ENCODE measurements around the gene KREMEN2. TPM values are rescaled to one million over a fixed set of nuclear protein-coding genes. Genes with fewer than 3 reads are reported as not detected.

Gene KREMEN2
- total RNA-seq, 5 donors from 2014 or later (not counting 1 experiment from before 2014, with no cell fraction given): 0.15 TPM; not detected in 4

GRCh38 chr16:2954656-2955381 is 9.3 kb upstream of the KREMEN2 start:
- CTCF ChIA-PET: no interaction called here
- H3K4me3 Mint-ChIP-seq: no peak overlapping the region

DNA sequence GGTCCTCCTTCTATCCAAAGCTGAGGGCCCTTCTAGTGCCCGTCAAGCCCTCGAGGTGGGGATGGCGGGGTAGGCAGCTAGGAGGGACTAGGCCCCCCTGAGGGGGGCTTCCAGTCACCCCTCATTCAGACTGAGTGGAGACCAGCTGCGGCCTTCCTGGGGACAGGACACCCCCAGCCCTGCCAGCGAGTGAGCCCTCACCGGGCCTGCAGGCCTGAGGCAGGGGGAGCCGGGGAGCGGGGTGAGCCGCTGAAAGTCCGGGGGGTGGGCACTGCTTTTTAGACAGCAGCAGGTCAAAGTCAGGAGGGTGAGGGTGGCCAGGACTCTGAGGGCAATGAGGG is 8.7 kb upstream of the KREMEN2 start:
- no peak overlapping the region for H3K27ac ChIP-seq (ENCODE audit: low read length)
- Mint-ChIP-seq H3K4me3 (no peak overlapping the region), H3K4me1 (no peaks in the 10 kb centered on the region), H3K27ac (no peak overlapping the region), H3K9me3 (no peaks in the 10 kb centered on the region), H3K36me3 (no peaks in the 10 kb centered on the region), H3K27me3 (peaks cover 5 to 17% of the 10 kb centered on the region in 2 donors)
- H3K36me3 ChIP-seq (ENCODE audit: control insufficient read depth in 2 of 2, extremely low read depth in 1 of 2, insufficient read depth in 1 of 2, low read length in 1 of 2): no peaks in the 10 kb centered on the region
- peaks cover 0 to 68% of the 10 kb centered on the region in 2 experiments for H3K27me3 ChIP-seq (replicated peaks in 1 of 2; ENCODE audit: control insufficient read depth in 2 of 2, extremely low read depth in 1 of 2, insufficient read depth in 2 of 2, low read length in 1 of 2)
- ATAC-seq (replicated peaks in 1 of 4) (no peak), DNase-seq (no peak)
- POLR2A ChIA-PET: no interaction called here
- peaks cover 0 to 7% of the 10 kb centered on the region in 2 experiments for H3K4me1 ChIP-seq (ENCODE audit: control insufficient read depth in 1 of 2, extremely low read depth in 1 of 2, insufficient read depth in 2 of 2, low read length in 2 of 2)
- WGBS (ENCODE audit: insufficient coverage): 85% methylated on average over 4 of the region's 10 CpGs
- H3K4me3 ChIP-seq (ENCODE audit: control insufficient read depth in 1 of 2, extremely low read depth in 1 of 2, low read length in 1 of 2): no peak overlapping the region
- CTCF ChIA-PET: no interaction called here
- H3K9me3 ChIP-seq: no peaks in the 10 kb centered on the region

More at GRCh38 chr16:2954656-2955381, 9.3 kb upstream of the KREMEN2 start:
- Histone ChIP-seq H3K4me3 (ENCODE audit: control insufficient read depth in 1 of 2, extremely low read depth in 1 of 2, low read length in 1 of 2) (no peak overlapping the region), H3K9me3 (no peaks in the 10 kb centered on the region), H3K4me1 (ENCODE audit: control insufficient read depth in 1 of 2, extremely low read depth in 1 of 2, insufficient read depth in 2 of 2, low read length in 2 of 2) (peaks cover 0 to 7% of the 10 kb centered on the region in 2 experiments), H3K36me3 (ENCODE audit: control insufficient read depth in 2 of 2, extremely low read depth in 1 of 2, insufficient read depth in 1 of 2, low read length in 1 of 2) (no peaks in the 10 kb centered on the region), H3K27ac (ENCODE audit: low read length) (no peak overlapping the region), H3K27me3 (replicated peaks in 1 of 2; ENCODE audit: control insufficient read depth in 2 of 2, extremely low read depth in 1 of 2, insufficient read depth in 2 of 2, low read length in 1 of 2) (peaks cover 0 to 66% of the 10 kb centered on the region in 2 experiments)
- ATAC-seq (replicated peaks in 1 of 4) (no peak), DNase-seq (no peak)
- Mint-ChIP-seq H3K9me3 (no peaks in the 10 kb centered on the region), H3K4me1 (no peaks in the 10 kb centered on the region), H3K27me3 (peaks cover 5 to 16% of the 10 kb centered on the region in 2 donors), H3K36me3 (no peaks in the 10 kb centered on the region), H3K27ac (no peak overlapping the region)
- POLR2A ChIA-PET: no interaction called here
- WGBS (ENCODE audit: insufficient coverage): 76% methylated on average over 16 of the region's 26 CpGs

DNA sequence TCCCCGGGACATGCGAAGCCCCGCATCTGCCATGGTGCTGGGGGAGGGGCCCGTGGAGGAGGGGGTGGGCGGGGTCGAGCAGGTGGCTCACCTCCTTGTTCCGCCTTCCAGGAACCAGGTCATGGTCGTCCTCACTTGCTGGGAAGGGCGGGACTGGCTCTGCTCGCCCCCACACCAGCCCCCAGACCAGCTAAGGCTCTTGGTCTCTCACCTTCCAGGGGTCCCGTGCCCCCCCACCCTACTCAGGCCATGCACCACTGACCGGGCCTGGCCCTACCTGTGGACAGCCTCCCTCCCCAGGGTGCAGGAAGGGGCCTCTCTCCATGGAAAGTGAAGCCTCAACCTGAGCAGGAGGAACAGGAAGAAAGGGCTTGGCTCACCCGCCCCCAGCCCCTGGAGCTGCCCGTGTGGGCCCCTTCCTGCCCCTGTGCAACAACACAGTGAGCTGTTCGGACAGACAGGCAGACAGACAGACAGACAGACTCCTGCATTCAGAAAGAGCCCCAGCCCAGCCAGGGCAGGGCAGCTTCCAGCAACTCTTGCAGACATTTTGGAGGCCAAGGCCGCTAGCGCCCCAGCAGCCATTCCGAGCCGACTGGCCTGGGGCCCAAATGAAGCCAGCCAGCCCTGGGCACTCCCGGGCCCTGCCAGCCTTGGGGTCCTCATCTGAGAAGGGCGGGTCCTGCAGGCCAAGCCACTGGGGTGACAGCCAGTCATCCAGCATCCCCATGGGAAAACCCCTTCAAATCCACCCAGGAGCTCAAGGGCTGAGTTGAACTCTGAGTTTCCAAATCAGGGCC is 8.1 kb upstream of the KREMEN2 start:
- no peak overlapping the region for H3K4me3 ChIP-seq (ENCODE audit: control insufficient read depth in 1 of 2, extremely low read depth in 1 of 2, low read length in 1 of 2)
- H3K36me3 Mint-ChIP-seq: no peaks in the 10 kb centered on the region
- H3K27me3 Mint-ChIP-seq: peaks cover 5 to 19% of the 10 kb centered on the region in 2 donors
- H3K27ac Mint-ChIP-seq: no peak overlapping the region
- no peaks in the 10 kb centered on the region for H3K9me3 Mint-ChIP-seq
- H3K4me3 Mint-ChIP-seq: no peak overlapping the region
- CTCF ChIA-PET: no interaction called here
- peaks cover 0 to 74% of the 10 kb centered on the region in 2 experiments for H3K27me3 ChIP-seq (replicated peaks in 1 of 2; ENCODE audit: control insufficient read depth in 2 of 2, extremely low read depth in 1 of 2, insufficient read depth in 2 of 2, low read length in 1 of 2)
- ATAC-seq (replicated peaks in 1 of 4) (no peak), DNase-seq (no peak)
- POLR2A ChIA-PET: no interaction called here
- 34% methylated on average over 20 of the region's 21 CpGs for WGBS (ENCODE audit: insufficient coverage)
- no peaks in the 10 kb centered on the region for H3K9me3 ChIP-seq
- H3K36me3 ChIP-seq (ENCODE audit: control insufficient read depth in 2 of 2, extremely low read depth in 1 of 2, insufficient read depth in 1 of 2, low read length in 1 of 2): no peaks in the 10 kb centered on the region
- no peaks in the 10 kb centered on the region for H3K4me1 Mint-ChIP-seq
- no peak overlapping the region for H3K27ac ChIP-seq (ENCODE audit: low read length)
- peaks cover 0 to 7% of the 10 kb centered on the region in 2 experiments for H3K4me1 ChIP-seq (ENCODE audit: control insufficient read depth in 1 of 2, extremely low read depth in 1 of 2, insufficient read depth in 2 of 2, low read length in 2 of 2)

- Mint-ChIP-seq H3K27ac (no peak overlapping the region), H3K36me3 (no peaks in the 10 kb centered on the region), H3K4me1 (no peaks in the 10 kb centered on the region), H3K4me3 (no peak overlapping the region), H3K9me3 (no peaks in the 10 kb centered on the region), H3K27me3 (peaks cover 6 to 19% of the 10 kb centered on the region in 2 donors)
- H3K4me1 ChIP-seq (ENCODE audit: control insufficient read depth in 1 of 2, extremely low read depth in 1 of 2, insufficient read depth in 2 of 2, low read length in 2 of 2): peaks cover 0 to 10% of the 10 kb centered on the region in 2 experiments
- H3K9me3 ChIP-seq: no peaks in the 10 kb centered on the region
- 94% methylated on average over 7 of the region's 11 CpGs for WGBS (ENCODE audit: insufficient coverage)
- POLR2A ChIA-PET: no interaction called here
- H3K36me3 ChIP-seq (ENCODE audit: control insufficient read depth in 2 of 2, extremely low read depth in 1 of 2, insufficient read depth in 1 of 2, low read length in 1 of 2): no peaks in the 10 kb centered on the region
- CTCF ChIA-PET: no interaction called here
- DNase-seq (no peak), ATAC-seq (replicated peaks in 1 of 4) (no peak)
- no peak overlapping the region for H3K4me3 ChIP-seq (ENCODE audit: control insufficient read depth in 1 of 2, extremely low read depth in 1 of 2, low read length in 1 of 2)
- H3K27ac ChIP-seq (ENCODE audit: low read length): no peak overlapping the region
- H3K27me3 ChIP-seq (replicated peaks in 1 of 2; ENCODE audit: control insufficient read depth in 2 of 2, extremely low read depth in 1 of 2, insufficient read depth in 2 of 2, low read length in 1 of 2): peaks cover 0 to 78% of the 10 kb centered on the region in 2 experiments
Measured at GRCh38 chr16:2956579-2956956, 7.5 kb upstream of the KREMEN2 start.

DNA sequence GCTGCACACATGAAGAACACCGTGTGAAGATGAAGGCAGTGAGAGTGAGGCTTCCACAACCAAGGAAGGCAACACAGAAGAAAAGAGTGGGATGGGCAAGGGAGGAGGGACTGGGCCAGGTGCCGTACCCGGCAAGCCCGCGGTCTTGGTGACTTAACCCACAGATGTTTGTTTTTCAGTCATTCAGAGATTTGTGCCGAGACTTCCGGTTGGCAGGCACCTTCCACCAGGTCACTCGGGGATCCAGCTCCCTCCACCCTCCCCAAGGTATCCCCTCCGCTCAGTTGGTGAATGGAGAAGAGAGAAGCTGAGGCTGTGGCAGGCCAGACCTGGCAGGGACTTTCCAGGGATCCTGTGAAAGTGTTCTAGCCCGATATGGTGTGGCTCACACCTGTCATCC is 4.9 kb upstream of the KREMEN2 start:
- Histone ChIP-seq H3K36me3 (ENCODE audit: control insufficient read depth in 2 of 2, extremely low read depth in 1 of 2, insufficient read depth in 1 of 2, low read length in 1 of 2) (no peaks in the 10 kb centered on the region), H3K9me3 (no peaks in the 10 kb centered on the region), H3K27ac (ENCODE audit: low read length) (no peak overlapping the region), H3K27me3 (replicated peaks in 1 of 2; ENCODE audit: control insufficient read depth in 2 of 2, extremely low read depth in 1 of 2, insufficient read depth in 2 of 2, low read length in 1 of 2) (peaks cover 0 to 89% of the 10 kb centered on the region in 2 experiments), H3K4me3 (ENCODE audit: control insufficient read depth in 1 of 2, extremely low read depth in 1 of 2, low read length in 1 of 2) (no peak overlapping the region), H3K4me1 (ENCODE audit: control insufficient read depth in 1 of 2, extremely low read depth in 1 of 2, insufficient read depth in 2 of 2, low read length in 2 of 2) (peaks cover 7 to 35% of the 10 kb centered on the region in 2 experiments)
- Mint-ChIP-seq H3K36me3 (no peaks in the 10 kb centered on the region), H3K4me1 (peaks cover 7 to 15% (median 12%) of the 10 kb centered on the region in 3 donors), H3K4me3 (no peak overlapping the region), H3K27me3 (peaks cover 12 to 32% of the 10 kb centered on the region in 2 donors), H3K27ac (no peak overlapping the region), H3K9me3 (no peaks in the 10 kb centered on the region)
- POLR2A ChIA-PET: no interaction called here
- CTCF ChIA-PET: no interaction called here
- 61% methylated on average over 2 of the region's 10 CpGs for WGBS (ENCODE audit: insufficient coverage)
- DNase-seq: no peak
- ATAC-seq (replicated peaks in 1 of 4): no peak

DNA sequence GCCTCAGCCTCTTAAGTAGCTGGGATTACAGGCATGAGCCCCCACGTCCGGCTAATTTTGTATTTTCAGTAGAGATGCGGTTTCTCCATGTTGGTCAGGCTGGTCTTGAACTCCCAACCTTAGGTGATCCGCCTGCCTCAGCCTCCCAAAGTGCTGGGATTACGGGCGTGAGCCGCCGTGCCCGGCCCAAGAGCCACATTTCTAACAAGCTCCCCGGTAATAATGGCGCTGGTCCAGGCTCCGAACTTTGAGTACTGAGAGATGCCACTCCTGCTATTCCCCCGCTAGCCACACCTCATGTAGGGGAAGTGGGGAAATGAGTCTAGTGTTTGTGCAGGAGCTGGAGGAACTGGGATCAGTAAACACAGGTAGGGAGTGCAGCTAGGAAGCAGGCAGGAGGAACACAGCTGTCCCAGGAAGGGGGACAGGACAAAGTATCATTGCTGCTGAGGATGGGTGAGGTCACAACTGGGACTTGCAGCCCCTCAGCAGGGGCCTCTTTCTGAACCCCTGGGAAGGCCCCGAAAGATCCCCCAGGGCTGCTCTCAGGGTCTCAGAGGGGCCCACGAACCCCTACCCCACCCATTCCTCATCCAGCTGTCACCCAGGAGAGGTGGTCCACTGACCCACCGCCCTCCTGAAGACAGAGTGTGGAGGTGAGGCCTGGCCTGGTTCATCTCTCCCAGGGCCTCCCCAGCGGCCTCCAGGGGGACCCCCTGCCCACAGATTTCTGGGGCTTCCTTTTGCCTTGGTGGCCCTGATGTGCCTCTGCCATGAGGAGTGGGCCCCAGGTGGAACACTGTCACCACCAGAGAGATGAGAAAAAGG is 3.7 kb upstream of the KREMEN2 start:
- ATAC-seq (replicated peaks in 1 of 4) (no peak), DNase-seq (no peak)
- ChIA-PET POLR2A (no interaction called here), CTCF (interaction anchor here in 1 of 2 donors (0.6 kb wide), 1 partner anchor 502 kb away, joined by 8 read pairs; no protein-coding TSS in a partner anchor)
- no peaks in the 10 kb centered on the region for H3K36me3 Mint-ChIP-seq
- H3K27ac Mint-ChIP-seq: peak overlapping the region in 1 of 2 donors; percentile 69
- WGBS (ENCODE audit: insufficient coverage): 83% methylated on average over 15 of the region's 17 CpGs
- peaks cover 9 to 19% (median 16%) of the 10 kb centered on the region in 3 donors for H3K4me1 Mint-ChIP-seq
- peaks cover 11 to 47% of the 10 kb centered on the region in 2 experiments for H3K4me1 ChIP-seq (ENCODE audit: control insufficient read depth in 1 of 2, extremely low read depth in 1 of 2, insufficient read depth in 2 of 2, low read length in 2 of 2)
- H3K27me3 ChIP-seq (replicated peaks in 1 of 2; ENCODE audit: control insufficient read depth in 2 of 2, extremely low read depth in 1 of 2, insufficient read depth in 2 of 2, low read length in 1 of 2): peaks cover 0 to 89% of the 10 kb centered on the region in 2 experiments
- H3K4me3 ChIP-seq (ENCODE audit: control insufficient read depth in 1 of 2, extremely low read depth in 1 of 2, low read length in 1 of 2): no peak overlapping the region
- no peak overlapping the region for H3K4me3 Mint-ChIP-seq
- no peaks in the 10 kb centered on the region for H3K36me3 ChIP-seq (ENCODE audit: control insufficient read depth in 2 of 2, extremely low read depth in 1 of 2, insufficient read depth in 1 of 2, low read length in 1 of 2)
- no peaks in the 10 kb centered on the region for H3K9me3 ChIP-seq
- peaks cover 13 to 36% of the 10 kb centered on the region in 2 donors for H3K27me3 Mint-ChIP-seq
- H3K27ac ChIP-seq (ENCODE audit: low read length): no peak overlapping the region
- H3K9me3 Mint-ChIP-seq: no peaks in the 10 kb centered on the region

Measured in T-cell (primary cell).